Measurements from ENCODE around the gene ATP13A3.

ATP13A3 gene

GRCh38 chr3:194465246-194465645 lies 21.6 kb downstream of the ATP13A3 start:
- no peak for TF ChIP-seq CTCF (IDR thresholded peaks at IDR 0.05; ENCODE audit: low read depth, low read length)
- H3K4me3 ChIP-seq (ENCODE audit: low read depth, low read length), result no peak overlapping the region

- no peak for TF ChIP-seq CTCF (IDR thresholded peaks at IDR 0.05; ENCODE audit: low read depth, low read length)
- H3K4me3 ChIP-seq (ENCODE audit: low read depth, low read length), result no peak overlapping the region
These were observed 22.1 kb downstream of the ATP13A3 start for GRCh38 chr3:194464692-194465091.

- no peak overlapping the region for H3K4me3 ChIP-seq (ENCODE audit: low read depth, low read length)
- TF ChIP-seq CTCF (IDR thresholded peaks at IDR 0.05; ENCODE audit: low read depth, low read length), result no peak
These were observed 23.9 kb downstream of the ATP13A3 start for GRCh38 chr3:194462936-194463335.

- no peak for TF ChIP-seq CTCF (IDR thresholded peaks at IDR 0.05; ENCODE audit: low read depth, low read length)
- H3K4me3 ChIP-seq (ENCODE audit: low read depth, low read length), result no peak overlapping the region
These were observed 26.2 kb downstream of the ATP13A3 start for GRCh38 chr3:194460566-194460965.

- no peak for TF ChIP-seq CTCF (IDR thresholded peaks at IDR 0.05; ENCODE audit: low read depth, low read length)
- H3K4me3 ChIP-seq (ENCODE audit: low read depth, low read length), result no peak overlapping the region
These were observed 28.7 kb downstream of the ATP13A3 start for GRCh38 chr3:194458131-194458530.

GRCh38 chr3:194455481-194455880 lies 31.3 kb downstream of the ATP13A3 start:
- H3K4me3 ChIP-seq (ENCODE audit: low read depth, low read length), result no peak overlapping the region
- no peak for TF ChIP-seq CTCF (IDR thresholded peaks at IDR 0.05; ENCODE audit: low read depth, low read length)

GRCh38 chr3:194450341-194450740 lies 36.5 kb downstream of the ATP13A3 start:
- no peak overlapping the region for H3K4me3 ChIP-seq (ENCODE audit: low read depth, low read length)
- no peak for TF ChIP-seq CTCF (IDR thresholded peaks at IDR 0.05; ENCODE audit: low read depth, low read length)
